ENCODE data around the gene CCNI2.

CCNI2 gene

GRCh38 chr5:132750471-132751230 lies 3.4 kb downstream of the CCNI2 start:
- DNase-seq: no peak

- DNase-seq: peak in 1 of 2 donors; percentile 37
Observed at GRCh38 chr5:132751444-132751843, 4.2 kb downstream of the CCNI2 start.

GRCh38 chr5:132751971-132752580 lies 4.8 kb downstream of the CCNI2 start:
- no peak for DNase-seq

GRCh38 chr5:132752581-132753125 lies 5.4 kb downstream of the CCNI2 start:
- DNase-seq: no peak

GRCh38 chr5:132753135-132753987 lies 6.1 kb downstream of the CCNI2 start:
- no peak for DNase-seq

GRCh38 chr5:132754111-132754510 lies 6.9 kb downstream of the CCNI2 start:
- no peak for DNase-seq

GRCh38 chr5:132754947-132755346 lies 7.7 kb downstream of the CCNI2 start:
- no peak for DNase-seq

GRCh38 chr5:132756542-132756941 lies 9.3 kb downstream of the CCNI2 start:
- no peak for DNase-seq

GRCh38 chr5:132758451-132758850 lies 11.2 kb downstream of the CCNI2 start:
- DNase-seq: no peak

- no peak for DNase-seq
Observed at GRCh38 chr5:132759114-132760048, 12.2 kb downstream of the CCNI2 start.

GRCh38 chr5:132760049-132760420 lies 12.8 kb downstream of the CCNI2 start:
- DNase-seq: no peak

- DNase-seq: no peak
Observed at GRCh38 chr5:132760601-132761317, 13.5 kb downstream of the CCNI2 start.

GRCh38 chr5:132761321-132762240 lies 14.4 kb downstream of the CCNI2 start:
- no peak for DNase-seq

GRCh38 chr5:132762246-132763000 lies 15.2 kb downstream of the CCNI2 start:
- DNase-seq: no peak

- DNase-seq: no peak
Observed at GRCh38 chr5:132763181-132764036, 16.2 kb downstream of the CCNI2 start.

- no peak for DNase-seq
Observed at GRCh38 chr5:132764051-132764450, 16.8 kb downstream of the CCNI2 start.

GRCh38 chr5:132764671-132765238 lies 17.5 kb downstream of the CCNI2 start:
- no peak for DNase-seq

- no peak for DNase-seq
Observed at GRCh38 chr5:132765311-132766019, 18.2 kb downstream of the CCNI2 start.

Data from CD4-positive, alpha-beta T cell treated with Interferon alpha-2 for 1 hour (primary cell).